H9 (cell line): ENCODE measurements around the gene MGAM2. TPM values are rescaled to one million over a fixed set of nuclear protein-coding genes. Genes with fewer than 3 reads are reported as not detected.

Experiments used
- DNase-seq: peaks from one replicate; pipeline ENCODE4 v3.0.0-alpha.2; 2017
- H2AFZ ChIP-seq: one replicate; pipeline ENCODE4 v1.6.1; 2013; ENCODE audit warnings: mild to moderate bottlenecking, low read length, control low read depth, moderate library complexity
- H2AK5ac ChIP-seq: 2 replicates; pipeline ENCODE4 v1.6.1; 2013; ENCODE audit warnings: low read length, control low read depth, mixed read lengths; ENCODE audit not compliant: insufficient read length
- H2BK120ac ChIP-seq: one replicate; pipeline ENCODE4 v1.6.1; 2013; ENCODE audit warnings: low read depth, mild to moderate bottlenecking, low read length, control low read depth, inconsistent platforms; ENCODE audit not compliant: poor library complexity, severe bottlenecking
- H2BK12ac ChIP-seq: 2 replicates; pipeline ENCODE4 v1.6.1; 2013; ENCODE audit warnings: low read length, control low read depth, mixed read lengths, low read depth; ENCODE audit not compliant: insufficient read length
- H2BK15ac ChIP-seq: 2 replicates; pipeline ENCODE4 v1.6.1; 2013; ENCODE audit warnings: low read depth, low read length, control low read depth
- H2BK20ac ChIP-seq: one replicate; pipeline ENCODE4 v1.6.1; 2013; ENCODE audit warnings: low read depth, mild to moderate bottlenecking, low read length, control low read depth, inconsistent platforms; ENCODE audit not compliant: poor library complexity, severe bottlenecking
- H2BK5ac ChIP-seq: 2 replicates; pipeline ENCODE4 v1.6.1; 2013; ENCODE audit warnings: low read length, control low read depth, mixed read lengths; ENCODE audit not compliant: insufficient read length
- H3K14ac ChIP-seq: 2 replicates; pipeline ENCODE4 v1.6.1; 2013; ENCODE audit warnings: low read length, control low read depth; ENCODE audit not compliant: insufficient read depth
- H3K18ac ChIP-seq: 2 replicates; pipeline ENCODE4 v1.6.1; 2013; ENCODE audit warnings: low read depth, mild to moderate bottlenecking, mixed read lengths, low read length, control low read depth; ENCODE audit not compliant: insufficient read length
- H3K23ac ChIP-seq: 2 replicates; pipeline ENCODE4 v1.6.1; 2013; ENCODE audit warnings: low read length, control low read depth, mixed read lengths, low read depth; ENCODE audit not compliant: insufficient read length
- H3K23me2 ChIP-seq: 2 replicates; pipeline ENCODE4 v1.6.1; 2013; ENCODE audit warnings: low read depth, mild to moderate bottlenecking, mixed read lengths, low read length, control low read depth; ENCODE audit not compliant: insufficient read length, poor library complexity, severe bottlenecking
- H3K27ac ChIP-seq: 2 replicates; pipeline ENCODE4 v1.5.1; 2013; ENCODE audit warnings: low read length, control low read depth, mixed read lengths, low read depth; ENCODE audit not compliant: insufficient read length
- H3K27me3 ChIP-seq: 2 replicates; pipeline ENCODE4 v1.6.1; 2013; ENCODE audit warnings: low read length, control low read depth, inconsistent platforms; ENCODE audit not compliant: insufficient read depth
- H3K4ac ChIP-seq: 2 replicates; pipeline ENCODE4 v1.6.1; 2013; ENCODE audit warnings: low read depth, mild to moderate bottlenecking, control low read depth, inconsistent platforms, low read length, moderate library complexity
- H3K4me1 ChIP-seq: 2 replicates; pipeline ENCODE4 v1.6.1; 2013; ENCODE audit warnings: low read length, control low read depth, inconsistent platforms; ENCODE audit not compliant: insufficient read depth
- H3K4me2 ChIP-seq: 2 replicates; pipeline ENCODE4 v1.6.1; 2013; ENCODE audit warnings: low read length, control low read depth, mixed read lengths; ENCODE audit not compliant: insufficient read length, insufficient read depth
- H3K56ac ChIP-seq: 2 replicates; pipeline ENCODE4 v1.6.1; 2013; ENCODE audit warnings: low read depth, mild to moderate bottlenecking, mixed read lengths, low read length, control low read depth; ENCODE audit not compliant: insufficient read length
- H3K79me1 ChIP-seq: 2 replicates; pipeline ENCODE4 v1.6.1; 2013; ENCODE audit warnings: low read depth, mild to moderate bottlenecking, moderate library complexity, low read length, control low read depth, inconsistent platforms; ENCODE audit not compliant: insufficient read depth, poor library complexity, severe bottlenecking
- H3K79me2 ChIP-seq: 2 replicates; pipeline ENCODE4 v1.6.1; 2013; ENCODE audit warnings: low read length, control low read depth, inconsistent platforms; ENCODE audit not compliant: insufficient read depth
- H3K9ac ChIP-seq: 2 replicates; pipeline ENCODE4 v1.6.1; 2013; ENCODE audit warnings: low read length, control low read depth, mixed read lengths; ENCODE audit not compliant: insufficient read length; ENCODE audit errors: extremely low read depth
- H3K9me3 ChIP-seq: one replicate; pipeline ENCODE4 v1.6.1; 2013; ENCODE audit warnings: low read depth, low read length, inconsistent platforms; ENCODE audit not compliant: control insufficient read depth
- H3T11ph ChIP-seq: one replicate; pipeline ENCODE4 v1.6.1; 2013; ENCODE audit warnings: mild to moderate bottlenecking, low read length, control low read depth, inconsistent platforms
- H4K20me1 ChIP-seq: one replicate; pipeline ENCODE4 v1.6.1; 2013; ENCODE audit not compliant: control insufficient read depth, insufficient read length, insufficient read depth
- H4K5ac ChIP-seq: 2 replicates; pipeline ENCODE4 v1.6.1; 2013; ENCODE audit warnings: low read depth, mild to moderate bottlenecking, mixed read lengths, low read length, control low read depth; ENCODE audit not compliant: insufficient read length
- H4K8ac ChIP-seq: replicated peaks from 2 replicates; pipeline ENCODE4 v1.6.1; 2013; ENCODE audit warnings: low read length, control low read depth, mixed read lengths, low read depth; ENCODE audit not compliant: insufficient read length
- H4K91ac ChIP-seq: 2 replicates; pipeline ENCODE4 v1.6.1; 2013; ENCODE audit warnings: low read depth, mild to moderate bottlenecking, moderate library complexity, mixed read lengths, low read length, control low read depth; ENCODE audit not compliant: insufficient read length
- H3K27ac Mint-ChIP-seq, 3 experiments: 2 replicates in 2 of 3; 3 replicates in 1 of 3; pipeline ENCODE4 v1.8.0; 2020 to 2021; ENCODE audit warnings: mixed read lengths in 3 of 3, mild to moderate bottlenecking in 1 of 3, moderate library complexity in 1 of 3
- H3K27me3 Mint-ChIP-seq: 2 replicates; pipeline ENCODE4 v1.8.0; 2021; ENCODE audit warnings: low read depth, mild to moderate bottlenecking, moderate library complexity, mixed read lengths
- H3K36me3 Mint-ChIP-seq, 3 experiments: 2 replicates in 2 of 3; 3 replicates in 1 of 3; pipeline ENCODE4 v1.8.0; 2020 to 2021; ENCODE audit warnings: low read depth in 3 of 3, mixed read lengths in 3 of 3; ENCODE audit not compliant: insufficient read depth in 1 of 3
- H3K4me1 Mint-ChIP-seq, 2 experiments: 2 replicates each; pipeline ENCODE4 v1.8.0; 2020; ENCODE audit warnings: mixed read lengths in 2 of 2
- H3K4me3 Mint-ChIP-seq, 2 experiments: 2 replicates in 1 of 2; 3 replicates in 1 of 2; pipeline ENCODE4 v1.8.0; 2020 to 2021; ENCODE audit warnings: mild to moderate bottlenecking in 2 of 2, mixed read lengths in 2 of 2, moderate library complexity in 1 of 2
- H3K9me3 Mint-ChIP-seq, 2 experiments: 2 replicates in 1 of 2; 3 replicates in 1 of 2; pipeline ENCODE4 v1.8.0; 2020; ENCODE audit warnings: mild to moderate bottlenecking in 2 of 2, mixed read lengths in 2 of 2, moderate library complexity in 1 of 2
- CTCF ChIP-seq: fragments of 200-600 bp; sonication (generic); conservative IDR thresholded peaks from 3 replicates; pipeline ENCODE4 v1.8.0; 2021; ENCODE audit warnings: antibody characterized with exemption, mild to moderate bottlenecking
- WGBS: extraction: QIAGEN DNeasy Blood & Tissue Kit; methylation state at CpG from one replicate; pipeline ENCODE4 v1.1.7; 2013; ENCODE audit warnings: missing lambda C conversion rate, low lambda C conversion rate, mixed read lengths; ENCODE audit not compliant: insufficient read length; ENCODE audit errors: extremely low coverage; 5-methylcytosine and 5-hydroxymethylcytosine counted together
- total RNA-seq: library from RNA; stranded (reverse); gene quantifications from 2 replicates; pipeline ENCODE4 v1.2.1, GENCODE V29; 2021

The MGAM2 gene
- total RNA-seq, 1 experiment from 2014 or later, result not detected

GRCh38 chr7:142110638-142111037, 880 bp upstream of the MGAM2 start:
- WGBS, result no CpG with 5 or more reads among the region's 3 CpGs

More at GRCh38 chr7:142110638-142111037, 880 bp upstream of the MGAM2 start:
- H3K27me3 Mint-ChIP-seq, result no peaks in the 10 kb centered on the region
- Histone ChIP-seq H3K9ac (no peak overlapping the region), H2AK5ac (no peak overlapping the region), H2BK120ac (no peak overlapping the region), H4K20me1 (no peaks in the 10 kb centered on the region), H3K56ac (no peak overlapping the region), H3K4me2 (no peak overlapping the region), H3K14ac (no peak overlapping the region), H3K18ac (no peak overlapping the region), H3K27me3 (no peaks in the 10 kb centered on the region), H3K23me2 (no peaks in the 10 kb centered on the region), H3K27ac (no peak overlapping the region), H4K8ac (no peak overlapping the region), H2AFZ (no peak overlapping the region), H4K5ac (no peak overlapping the region), H3K4ac (no peak overlapping the region), H2BK15ac (no peak overlapping the region), H3K23ac (no peak overlapping the region), H2BK20ac (no peak overlapping the region), H4K91ac (no peak overlapping the region), H3K9me3 (no peaks in the 10 kb centered on the region), H2BK12ac (no peak overlapping the region), H3T11ph (no peak overlapping the region), H3K79me2 (no peaks in the 10 kb centered on the region), H2BK5ac (no peak overlapping the region), H3K79me1 (no peaks in the 10 kb centered on the region), H3K4me1 (peaks cover 3% of the 10 kb centered on the region; the same call in 1 of the 2 replicates)
- no peak overlapping the region for H3K27ac Mint-ChIP-seq
- H3K4me1 Mint-ChIP-seq, result peaks cover 9 to 12% of the 10 kb centered on the region in 2 experiments
- no peak overlapping the region for H3K4me3 Mint-ChIP-seq
- no peak for DNase-seq
- H3K9me3 Mint-ChIP-seq, result no peaks in the 10 kb centered on the region
- H3K36me3 Mint-ChIP-seq, result no peaks in the 10 kb centered on the region
- TF ChIP-seq CTCF, result no peak; the same call in 2 of the 3 replicates
